GM13977 (cell line): ENCODE measurements around the gene DMAC2.
A peak's percentile ranks its signal among the peaks of the same experiment; 100 is the strongest.

ENCODE experiments used
- DNase-seq: peaks from one replicate; pipeline ENCODE4 v3.0.0; 2012; ENCODE audit warnings: low spot score
- CTCF ChIP-seq: IDR thresholded peaks from 2 replicates; pipeline ENCODE4 v1.5.1; 2012; ENCODE audit warnings: mild to moderate bottlenecking, control low read depth; ENCODE audit not compliant: insufficient read depth; ENCODE audit errors: extremely low read depth, missing control alignments
- in situ Hi-C: fragments of 300-500 bp; cut with MboI; formaldehyde crosslinking; loops from one replicate; pipeline ENCODE4 v1.12.0; 2022; ENCODE audit warnings: low sequenced_read_pairs, low pct_unique_long_range_greater_than_20kb, mixed read lengths, inconsistent platforms; ENCODE audit not compliant: unreplicated experiment

DMAC2 gene

GRCh38 chr19:41452584-41453275 is 13.0 kb upstream of the DMAC2 start:
- DNase-seq = no peak
- TF ChIP-seq CTCF = no peak
- in situ Hi-C loops = no loop called here

GRCh38 chr19:41449865-41450178 is 10.1 kb upstream of the DMAC2 start:
- in situ Hi-C loops = loop anchor here (10.0 kb wide), 1 partner anchor 125 kb away; the partner anchor contains the start of gene CEACAM21
- DNase-seq = no peak
- no peak for TF ChIP-seq CTCF

GRCh38 chr19:41449079-41449864 is 9.6 kb upstream of the DMAC2 start:
- in situ Hi-C loops = loop anchor here (10.0 kb wide), 1 partner anchor 126 kb away; the partner anchor contains the start of gene CEACAM21
- DNase-seq = peak; percentile 82
- TF ChIP-seq CTCF = peak; percentile 98

GRCh38 chr19:41447732-41448332 is 8.1 kb upstream of the DMAC2 start:
- in situ Hi-C loops = loop anchor here (10.0 kb wide), 1 partner anchor 127 kb away; the partner anchor contains the start of gene CEACAM21
- no peak for DNase-seq
- no peak for TF ChIP-seq CTCF

- TF ChIP-seq CTCF = no peak
- in situ Hi-C loops = loop anchor here (10.0 kb wide), 1 partner anchor 129 kb away; the partner anchor contains the start of gene CEACAM21
- no peak for DNase-seq
Measured at GRCh38 chr19:41445575-41445974, 5.9 kb upstream of the DMAC2 start.

- in situ Hi-C loops = loop anchor here (10.0 kb wide), 1 partner anchor 131 kb away; the partner anchor contains the start of gene CEACAM21
- TF ChIP-seq CTCF = no peak
- no peak for DNase-seq
Measured at GRCh38 chr19:41443813-41444455, 4.2 kb upstream of the DMAC2 start.
